Cardiac muscle cell (in vitro differentiated cells and primary cell): ENCODE data around the gene GAB1. TPM values are rescaled to one million over a fixed set of nuclear protein-coding genes. Genes with fewer than 3 reads are reported as not detected.
A peak's percentile ranks its signal among the peaks of the same experiment; 100 is the strongest.

Source experiments
- DNase-seq, 2 donors: peaks; one replicate each; pipeline versions ENCODE4 v3.0.0 to v3.0.0-alpha.2; 2010 to 2017; ENCODE audit warnings: low read depth in 1 of 2, low spot score in 1 of 2
- H3K27ac ChIP-seq: fragments of 200-600 bp; sonication (generic); 2 replicates; pipeline ENCODE4 v1.5.1; 2016
- H3K27me3 ChIP-seq: fragments of 200-600 bp; sonication (generic); 2 replicates; pipeline ENCODE4 v1.6.0; 2016; ENCODE audit warnings: control low read depth
- H3K36me3 ChIP-seq: fragments of 200-600 bp; sonication (generic); 2 replicates; pipeline ENCODE4 v1.5.1; 2016; ENCODE audit warnings: control low read depth
- H3K4me1 ChIP-seq: fragments of 200-600 bp; sonication (generic); 2 replicates; pipeline ENCODE4 v1.8.1; 2017; ENCODE audit warnings: low read depth, mild to moderate bottlenecking, mixed run types
- H3K4me3 ChIP-seq: fragments of 200-600 bp; sonication (generic); 2 replicates; pipeline ENCODE4 v1.5.1; 2016; ENCODE audit warnings: mild to moderate bottlenecking
- H3K9me3 ChIP-seq: fragments of 200-600 bp; sonication (generic); 2 replicates; pipeline ENCODE4 v1.5.1; 2017; ENCODE audit warnings: low read depth, mild to moderate bottlenecking, control low read depth
- CTCF ChIP-seq: IDR thresholded peaks from 2 replicates; pipeline ENCODE4 v1.5.1; 2012; ENCODE audit warnings: low read depth, mild to moderate bottlenecking, low read length
- polyA plus RNA-seq: library from polyadenylated mRNA; unstranded; fragments of >200 nt; fragmentation: Nextera tagmentation; extraction: Ambion mirVana; gene quantifications from 2 replicates; pipeline ENCODE4 v1.2.1, GENCODE V29; 2016
- total RNA-seq: library from RNA; depleted of rRNA; stranded (reverse); fragments of >200 nt; gene quantifications from 2 replicates; pipeline ENCODE4 v1.2.3, GENCODE V29; 2016

The GAB1 gene
- total and polyA plus RNA-seq, 2 experiments from 2014 or later, result 11.9 to 63.9 TPM

GRCh38 chr4:143511906-143512305 lies 175.2 kb downstream of the GAB1 start:
- TF ChIP-seq CTCF, result no peak
- no peaks in the 10 kb centered on the region for H3K9me3 ChIP-seq
- H3K27me3 ChIP-seq, result no peaks in the 10 kb centered on the region
- H3K27ac ChIP-seq, result no peak overlapping the region
- H3K4me1 ChIP-seq, result peaks cover 15% of the 10 kb centered on the region
- no peak overlapping the region for H3K4me3 ChIP-seq
- no peak for DNase-seq
- no peaks in the 10 kb centered on the region for H3K36me3 ChIP-seq

GRCh38 chr4:143512978-143513313 lies 176.3 kb downstream of the GAB1 start:
- Histone ChIP-seq H3K36me3 (peaks cover 8% of the 10 kb centered on the region), H3K4me1 (peaks cover 15% of the 10 kb centered on the region), H3K4me3 (peak overlapping the region; percentile 77), H3K27me3 (no peaks in the 10 kb centered on the region), H3K27ac (peak overlapping the region; percentile 94), H3K9me3 (no peaks in the 10 kb centered on the region)
- DNase-seq, result no peak
- TF ChIP-seq CTCF, result no peak

- H3K36me3 ChIP-seq, result peaks cover 13% of the 10 kb centered on the region
- H3K27ac ChIP-seq, result peak within 1 kb of the TSS; percentile 94
- TF ChIP-seq CTCF, result no peak
- peak within 1 kb of the TSS; percentile 77 for H3K4me3 ChIP-seq
- DNase-seq, result peak; percentile 98 to 99
- H3K4me1 ChIP-seq, result peaks cover 15% of the 10 kb centered on the region
- H3K27me3 ChIP-seq, result no peaks in the 10 kb centered on the region
- H3K9me3 ChIP-seq, result no peaks in the 10 kb centered on the region
Measured at GRCh38 chr4:143513314-143514168, 176.9 kb downstream of the GAB1 start, which contains the start of gene SMARCA5. Gene SMARCA5, plus strand, starts transcription at chr4:143513702. Its CDS starts 223 bp downstream, at chr4:143513925.

- Histone ChIP-seq H3K27me3 (no peaks in the 10 kb centered on the region), H3K36me3 (peaks cover 16% of the 10 kb centered on the region), H3K4me1 (peaks cover 15% of the 10 kb centered on the region), H3K27ac (peak overlapping the region; percentile 94), H3K4me3 (peak overlapping the region; percentile 77), H3K9me3 (no peaks in the 10 kb centered on the region)
- no peak for TF ChIP-seq CTCF
- no peak for DNase-seq
Measured at GRCh38 chr4:143514169-143514495, 177.5 kb downstream of the GAB1 start.

- Histone ChIP-seq H3K4me3 (peak overlapping the region; percentile 77), H3K4me1 (peaks cover 15% of the 10 kb centered on the region), H3K27me3 (no peaks in the 10 kb centered on the region), H3K36me3 (peaks cover 16% of the 10 kb centered on the region), H3K27ac (peak overlapping the region; percentile 94), H3K9me3 (no peaks in the 10 kb centered on the region)
- peak; percentile 67 to 69 for DNase-seq
- no peak for TF ChIP-seq CTCF
Measured at GRCh38 chr4:143514497-143514896, 177.8 kb downstream of the GAB1 start.
